Stimulated activated naive CD8-positive, alpha-beta T cell treated with anti-CD3 and anti-CD28 coated beads, Interleukin-15, amount 100 ng/mL, for 72 hours (primary cell): ENCODE measurements around the gene KLK7.
A peak's percentile ranks its signal among the peaks of the same experiment; 100 is the strongest.

Experiments used
- ATAC-seq: fragments of 150-1000 bp; cut with Tn5 transposase; 2 replicates; pipeline ENCODE4 v1.10.0; 2021; ENCODE audit warnings: mild to moderate bottlenecking, moderate library complexity
- DNase-seq, 2 donors: peaks; one replicate each; pipeline ENCODE4 v3.0.0; 2021 to 2022
- H3K27ac Mint-ChIP-seq, 2 donors: one replicate each; pipeline ENCODE4 v1.8.0; 2022; ENCODE audit warnings: mild to moderate bottlenecking in 2 of 2, mixed read lengths in 2 of 2, moderate library complexity in 2 of 2
- H3K27me3 Mint-ChIP-seq: one replicate; pipeline ENCODE4 v1.8.0; 2022; ENCODE audit warnings: mixed read lengths
- H3K4me1 Mint-ChIP-seq: one replicate; pipeline ENCODE4 v1.8.0; 2022; ENCODE audit warnings: mild to moderate bottlenecking, mixed read lengths
- H3K4me3 Mint-ChIP-seq, 2 donors: one replicate each; pipeline ENCODE4 v1.8.0; 2022; ENCODE audit warnings: mild to moderate bottlenecking in 2 of 2, mixed read lengths in 2 of 2, moderate library complexity in 1 of 2
- H3K9me3 Mint-ChIP-seq, 2 donors: one replicate each; pipeline ENCODE4 v1.8.0; 2022; ENCODE audit warnings: mixed read lengths in 2 of 2

The KLK7 gene

GRCh38 chr19:51018745-51019543, 35.2 kb upstream of the KLK7 start:
- Mint-ChIP-seq H3K4me3 (peak overlapping the region; percentile 55 to 70), H3K27ac (no peak overlapping the region), H3K4me1 (peaks cover 37% of the 10 kb centered on the region), H3K27me3 (peaks cover 92% of the 10 kb centered on the region), H3K9me3 (no peaks in the 10 kb centered on the region)
- peak; percentile 40 for ATAC-seq
- DNase-seq = no peak

GRCh38 chr19:51016798-51017683, 33.3 kb upstream of the KLK7 start:
- H3K4me1 Mint-ChIP-seq = peaks cover 37% of the 10 kb centered on the region

DNA sequence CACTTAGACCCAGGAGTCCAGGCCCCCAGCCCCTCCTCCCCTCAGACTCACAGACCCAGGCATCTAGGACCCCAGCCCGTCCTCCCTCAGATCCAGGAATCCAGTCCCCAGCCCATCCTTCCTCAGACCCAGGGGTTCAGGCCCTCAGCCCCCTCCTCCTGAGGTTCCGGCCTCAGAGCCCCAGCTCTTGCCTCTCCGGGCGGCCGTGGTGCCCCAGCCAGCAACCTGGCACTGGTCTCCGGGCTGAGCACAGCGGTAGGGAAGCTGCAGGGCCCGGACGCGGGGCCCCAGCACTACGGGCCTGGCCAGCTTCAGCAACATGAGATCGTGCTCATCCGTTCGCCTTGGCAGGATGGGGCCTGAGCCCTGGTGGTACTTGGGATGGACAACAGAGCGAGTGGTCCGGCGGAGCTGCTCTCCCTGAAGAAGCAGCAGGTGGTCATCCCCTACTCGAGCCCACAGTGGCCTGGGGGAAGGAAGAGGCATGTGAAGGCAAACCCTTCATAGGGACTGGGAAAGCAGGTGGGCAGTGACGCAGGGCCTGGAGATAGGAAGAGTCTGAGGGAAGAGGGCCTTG, 32.1 kb upstream of the KLK7 start:
- ATAC-seq = no peak
- no peak overlapping the region for H3K27ac Mint-ChIP-seq
- peaks cover 37% of the 10 kb centered on the region for H3K4me1 Mint-ChIP-seq
- DNase-seq = no peak
- H3K27me3 Mint-ChIP-seq = peaks cover 82% of the 10 kb centered on the region
- no peak overlapping the region for H3K4me3 Mint-ChIP-seq
- no peaks in the 10 kb centered on the region for H3K9me3 Mint-ChIP-seq

More at GRCh38 chr19:51016798-51017683, 33.3 kb upstream of the KLK7 start:
- DNase-seq (peak in 1 of 2 donors; percentile 54), ATAC-seq (peak; percentile 46)
- H3K27ac Mint-ChIP-seq = no peak overlapping the region
- H3K9me3 Mint-ChIP-seq = no peaks in the 10 kb centered on the region
- peaks cover 83% of the 10 kb centered on the region for H3K27me3 Mint-ChIP-seq
- peak overlapping the region; percentile 75 to 79 for H3K4me3 Mint-ChIP-seq

- H3K9me3 Mint-ChIP-seq = no peaks in the 10 kb centered on the region
- no peak for ATAC-seq
- peaks cover 26% of the 10 kb centered on the region for H3K4me1 Mint-ChIP-seq
- H3K27ac Mint-ChIP-seq = no peak overlapping the region
- DNase-seq = no peak
- peaks cover 82% of the 10 kb centered on the region for H3K27me3 Mint-ChIP-seq
- no peak overlapping the region for H3K4me3 Mint-ChIP-seq
Measured at GRCh38 chr19:51014242-51014641, 30.5 kb upstream of the KLK7 start.

DNA sequence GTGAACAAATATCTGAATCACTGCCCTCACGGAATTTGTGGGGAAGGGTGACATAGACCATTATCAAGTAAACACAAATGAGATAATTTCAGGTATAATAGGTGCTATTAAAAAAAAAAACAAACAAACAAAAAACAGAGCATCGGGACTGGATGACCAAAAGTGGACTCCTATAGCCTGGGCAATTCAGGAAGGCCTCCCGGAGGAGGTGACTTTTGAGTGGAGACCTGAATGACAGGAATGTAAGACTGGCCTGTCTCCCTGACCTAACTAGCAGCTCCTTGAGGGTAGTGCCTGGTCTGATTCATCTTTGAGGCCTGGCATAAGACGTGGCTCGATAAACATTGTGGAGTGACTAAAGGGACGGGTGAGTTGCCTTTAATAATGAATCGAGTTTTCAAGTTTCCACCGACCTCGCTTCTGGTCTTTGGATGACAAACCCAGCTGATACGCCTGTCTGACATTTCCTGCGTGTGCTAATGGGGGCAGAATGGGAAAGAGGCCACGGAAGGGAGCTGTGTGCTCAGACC, 29.0 kb upstream of the KLK7 start:
- Mint-ChIP-seq H3K4me3 (no peak overlapping the region), H3K27ac (no peak overlapping the region), H3K4me1 (peaks cover 11% of the 10 kb centered on the region), H3K9me3 (no peaks in the 10 kb centered on the region), H3K27me3 (peaks cover 74% of the 10 kb centered on the region)
- DNase-seq (no peak), ATAC-seq (no peak)

DNA sequence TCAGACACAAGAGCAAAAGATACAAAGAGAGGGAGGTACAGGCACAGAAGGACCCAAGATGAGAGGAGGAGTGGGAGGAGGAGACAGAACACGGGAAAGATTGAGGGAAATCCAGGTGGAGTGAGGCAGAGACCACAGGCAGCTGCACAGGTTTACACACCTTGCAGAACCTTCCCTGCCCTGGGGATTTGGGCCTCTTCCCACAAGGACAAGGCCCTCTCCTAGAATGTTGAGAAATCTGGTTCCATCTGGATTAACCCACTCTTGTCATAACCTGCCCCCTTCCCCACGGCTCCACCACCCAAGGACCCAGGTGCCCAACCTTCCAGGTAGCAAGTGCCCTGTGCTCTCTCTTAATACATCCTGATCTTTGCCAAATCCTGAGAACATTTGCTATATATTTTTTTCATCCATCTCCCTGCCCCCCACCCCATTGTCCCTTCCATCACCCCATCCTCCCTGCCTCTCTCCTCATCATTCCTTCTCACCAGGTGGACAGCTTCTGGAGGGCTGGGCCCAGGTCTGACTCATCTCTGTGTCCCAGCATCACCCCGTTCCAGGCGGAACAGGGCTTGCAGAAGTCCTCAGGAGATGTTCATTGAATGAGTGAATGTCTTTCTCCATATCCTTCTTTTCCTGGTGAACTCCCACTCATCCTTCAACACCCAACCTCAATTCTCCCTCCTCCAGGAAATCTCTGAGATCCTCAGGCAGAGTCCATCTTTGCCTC, 26.5 kb upstream of the KLK7 start:
- Mint-ChIP-seq H3K9me3 (no peaks in the 10 kb centered on the region), H3K27ac (no peak overlapping the region), H3K4me1 (no peaks in the 10 kb centered on the region), H3K4me3 (no peak overlapping the region), H3K27me3 (peaks cover 57% of the 10 kb centered on the region)
- DNase-seq (no peak), ATAC-seq (no peak)

GRCh38 chr19:51009061-51009891, 25.6 kb upstream of the KLK7 start:
- Mint-ChIP-seq H3K4me1 (no peaks in the 10 kb centered on the region), H3K9me3 (no peaks in the 10 kb centered on the region), H3K27me3 (peaks cover 55% of the 10 kb centered on the region), H3K4me3 (no peak overlapping the region), H3K27ac (no peak overlapping the region)
- ATAC-seq = no peak
- no peak for DNase-seq

DNA sequence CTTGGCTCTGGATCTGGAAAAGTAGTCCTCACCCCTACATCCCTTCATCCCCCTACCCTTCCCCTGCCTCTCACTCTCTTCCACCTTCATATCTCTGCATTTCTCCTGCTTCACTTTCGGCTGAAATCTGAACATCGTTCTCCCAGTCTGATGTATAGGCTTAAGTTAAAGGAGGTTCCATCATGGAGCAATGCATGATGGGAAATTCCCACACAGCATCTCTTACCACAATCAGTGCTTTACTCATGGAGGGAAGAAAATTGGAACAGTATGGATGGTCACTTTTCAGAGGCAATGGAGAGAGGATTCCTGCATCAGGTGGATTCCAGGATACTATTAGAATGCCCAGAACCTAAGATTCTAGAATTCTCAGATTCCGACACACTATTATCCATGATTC, 23.8 kb upstream of the KLK7 start:
- ATAC-seq = no peak
- Mint-ChIP-seq H3K4me1 (no peaks in the 10 kb centered on the region), H3K9me3 (no peaks in the 10 kb centered on the region), H3K27me3 (peaks cover 59% of the 10 kb centered on the region), H3K4me3 (no peak overlapping the region), H3K27ac (no peak overlapping the region)
- no peak for DNase-seq

GRCh38 chr19:51006406-51006805, 22.7 kb upstream of the KLK7 start:
- no peak overlapping the region for H3K4me3 Mint-ChIP-seq
- peaks cover 70% of the 10 kb centered on the region for H3K27me3 Mint-ChIP-seq
- H3K4me1 Mint-ChIP-seq = no peaks in the 10 kb centered on the region
- ATAC-seq = no peak
- H3K27ac Mint-ChIP-seq = no peak overlapping the region
- DNase-seq = no peak
- H3K9me3 Mint-ChIP-seq = no peaks in the 10 kb centered on the region

GRCh38 chr19:51005248-51005647, 21.5 kb upstream of the KLK7 start:
- no peak overlapping the region for H3K27ac Mint-ChIP-seq
- DNase-seq = no peak
- no peaks in the 10 kb centered on the region for H3K9me3 Mint-ChIP-seq
- no peaks in the 10 kb centered on the region for H3K4me1 Mint-ChIP-seq
- H3K4me3 Mint-ChIP-seq = no peak overlapping the region
- H3K27me3 Mint-ChIP-seq = peaks cover 71% of the 10 kb centered on the region
- no peak for ATAC-seq

GRCh38 chr19:51003316-51003715, 19.6 kb upstream of the KLK7 start:
- no peaks in the 10 kb centered on the region for H3K9me3 Mint-ChIP-seq
- peaks cover 70% of the 10 kb centered on the region for H3K27me3 Mint-ChIP-seq
- H3K4me3 Mint-ChIP-seq = no peak overlapping the region
- no peak for ATAC-seq
- no peaks in the 10 kb centered on the region for H3K4me1 Mint-ChIP-seq
- no peak for DNase-seq
- no peak overlapping the region for H3K27ac Mint-ChIP-seq

GRCh38 chr19:51002542-51003311, 19.0 kb upstream of the KLK7 start:
- Mint-ChIP-seq H3K4me3 (no peak overlapping the region), H3K9me3 (no peaks in the 10 kb centered on the region), H3K27me3 (peaks cover 76% of the 10 kb centered on the region), H3K4me1 (no peaks in the 10 kb centered on the region), H3K27ac (no peak overlapping the region)
- ATAC-seq (peak; percentile 28), DNase-seq (peak in 1 of 2 donors; percentile 29)

GRCh38 chr19:51002089-51002532, 18.4 kb upstream of the KLK7 start:
- ATAC-seq (no peak), DNase-seq (no peak)
- Mint-ChIP-seq H3K27me3 (peaks cover 76% of the 10 kb centered on the region), H3K27ac (no peak overlapping the region), H3K9me3 (no peaks in the 10 kb centered on the region), H3K4me3 (no peak overlapping the region), H3K4me1 (no peaks in the 10 kb centered on the region)

DNA sequence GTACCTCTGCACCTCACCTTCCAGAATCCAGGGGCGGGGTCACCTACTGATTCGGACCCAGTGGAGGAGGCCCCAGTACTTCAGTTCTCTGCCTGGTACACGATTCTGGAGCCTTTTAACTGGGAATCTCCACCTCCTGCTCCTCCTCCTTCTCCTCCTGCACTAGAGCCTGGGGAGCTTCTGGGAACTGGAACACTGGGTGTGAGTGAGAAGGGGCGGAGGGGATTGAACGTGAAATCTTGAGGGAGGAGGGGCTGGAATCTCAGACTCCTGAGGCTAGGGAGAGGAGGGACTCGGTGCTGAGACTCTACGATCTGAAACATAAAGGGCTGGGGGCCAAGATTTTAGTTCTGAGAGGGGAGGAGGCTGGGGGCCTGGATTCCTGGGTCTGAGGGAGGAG, 17.8 kb upstream of the KLK7 start, which contains the start of gene KLK8:
Gene KLK8, minus strand, starts transcription at position 90 of the 400 bp plus-strand sequence. CDS start 437 bp downstream, outside the sequence.
- no peaks in the 10 kb centered on the region for H3K9me3 Mint-ChIP-seq
- no peak within 1 kb of the TSS for H3K4me3 Mint-ChIP-seq
- no peaks in the 10 kb centered on the region for H3K4me1 Mint-ChIP-seq

More for the DNA sequence above, 17.8 kb upstream of the KLK7 start, which contains the start of gene KLK8:
- no peak for ATAC-seq
- Mint-ChIP-seq H3K27me3 (peaks cover 75% of the 10 kb centered on the region), H3K27ac (no peak within 1 kb of the TSS)
- no peak for DNase-seq
